GM19328 (cell line): ENCODE data around the gene DNAAF3.
A peak's percentile ranks its signal among the peaks of the same experiment; 100 is the strongest.

Source experiments
- ATAC-seq: cut with Tn5 transposase; IDR thresholded peaks from one replicate; pipeline ENCODE4 v1.9.1; 2021; ENCODE audit warnings: mild to moderate bottlenecking, moderate library complexity; ENCODE audit not compliant: unreplicated experiment

Gene DNAAF3

DNA sequence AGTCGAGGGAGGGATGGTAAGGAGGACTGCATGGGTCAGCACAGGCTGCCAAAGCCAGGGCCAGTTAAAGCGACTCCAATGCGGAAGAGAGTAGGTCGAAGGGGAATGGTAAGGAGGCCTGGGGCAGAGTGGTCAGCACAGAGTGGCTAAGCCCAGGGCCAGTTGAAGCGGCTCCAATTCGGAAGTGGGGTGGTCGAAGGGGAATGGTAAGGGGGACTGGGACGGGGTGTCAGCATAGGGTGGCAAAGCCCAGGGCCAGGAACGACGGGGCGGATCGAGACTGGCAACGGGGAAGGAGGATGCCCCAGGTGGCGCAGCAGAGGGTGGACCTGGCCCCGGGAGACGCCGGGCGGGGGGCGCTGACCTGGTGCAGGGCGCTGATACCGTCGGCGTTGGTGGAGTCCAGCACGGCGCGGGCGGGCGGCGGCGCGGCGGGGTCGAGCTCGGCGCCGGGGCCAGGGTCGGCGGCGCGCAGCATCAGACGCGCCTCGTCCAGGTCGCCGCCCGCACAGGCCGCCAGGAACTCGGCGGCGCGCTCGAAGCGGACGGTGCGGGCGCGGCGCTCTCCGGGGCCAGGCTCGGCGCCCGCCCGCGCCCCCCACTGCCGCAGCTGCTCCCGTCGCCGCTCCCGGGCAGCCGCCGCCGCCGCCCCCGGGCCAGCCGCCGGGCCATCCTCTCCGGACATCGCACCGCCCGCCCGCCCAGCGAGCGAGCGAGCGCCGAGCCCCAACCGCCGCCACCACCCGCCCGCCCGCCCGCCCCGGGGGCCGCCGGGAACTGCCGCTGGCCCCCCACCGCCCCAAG, 49.4 kb downstream of the DNAAF3 start, which contains the start of gene PPP1R12C:
PPP1R12C (minus strand) TSS at position 779 of the 804 bp plus-strand sequence; CDS start at position 685, 94 bp downstream.
- ATAC-seq: peak; percentile 3

GRCh38 chr19:55116232-55116858, 50.1 kb downstream of the DNAAF3 start:
- ATAC-seq: no peak

DNA sequence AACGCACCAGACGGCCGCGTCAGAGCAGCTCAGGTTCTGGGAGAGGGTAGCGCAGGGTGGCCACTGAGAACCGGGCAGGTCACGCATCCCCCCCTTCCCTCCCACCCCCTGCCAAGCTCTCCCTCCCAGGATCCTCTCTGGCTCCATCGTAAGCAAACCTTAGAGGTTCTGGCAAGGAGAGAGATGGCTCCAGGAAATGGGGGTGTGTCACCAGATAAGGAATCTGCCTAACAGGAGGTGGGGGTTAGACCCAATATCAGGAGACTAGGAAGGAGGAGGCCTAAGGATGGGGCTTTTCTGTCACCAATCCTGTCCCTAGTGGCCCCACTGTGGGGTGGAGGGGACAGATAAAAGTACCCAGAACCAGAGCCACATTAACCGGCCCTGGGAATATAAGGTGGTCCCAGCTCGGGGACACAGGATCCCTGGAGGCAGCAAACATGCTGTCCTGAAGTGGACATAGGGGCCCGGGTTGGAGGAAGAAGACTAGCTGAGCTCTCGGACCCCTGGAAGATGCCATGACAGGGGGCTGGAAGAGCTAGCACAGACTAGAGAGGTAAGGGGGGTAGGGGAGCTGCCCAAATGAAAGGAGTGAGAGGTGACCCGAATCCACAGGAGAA, 50.9 kb downstream of the DNAAF3 start:
- no peak for ATAC-seq

GRCh38 chr19:55114566-55115145, 51.8 kb downstream of the DNAAF3 start:
- ATAC-seq: no peak

DNA sequence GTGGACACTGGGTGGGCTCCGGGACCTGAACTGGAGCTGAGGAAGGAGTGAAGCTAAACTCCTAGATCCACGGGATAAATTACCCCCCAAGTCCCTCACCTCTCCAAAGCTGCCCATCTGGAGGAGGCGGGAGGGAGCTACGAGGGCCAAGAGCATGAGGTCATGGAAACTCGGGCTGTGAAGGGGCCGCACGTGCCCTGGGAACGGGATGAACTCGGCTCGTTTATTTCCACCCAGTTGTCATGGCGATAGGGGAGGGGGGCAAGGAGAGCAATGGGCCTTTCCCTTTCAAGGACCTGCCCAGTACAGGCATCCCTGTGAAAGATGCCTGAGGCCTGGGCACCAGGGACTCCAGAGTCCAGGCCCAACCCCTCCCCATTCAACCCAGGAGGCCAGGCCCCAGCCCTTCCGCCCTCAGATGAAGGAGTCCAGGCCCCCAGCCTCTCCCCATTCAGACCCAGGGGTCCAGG, 52.8 kb downstream of the DNAAF3 start:
- ATAC-seq: no peak

DNA sequence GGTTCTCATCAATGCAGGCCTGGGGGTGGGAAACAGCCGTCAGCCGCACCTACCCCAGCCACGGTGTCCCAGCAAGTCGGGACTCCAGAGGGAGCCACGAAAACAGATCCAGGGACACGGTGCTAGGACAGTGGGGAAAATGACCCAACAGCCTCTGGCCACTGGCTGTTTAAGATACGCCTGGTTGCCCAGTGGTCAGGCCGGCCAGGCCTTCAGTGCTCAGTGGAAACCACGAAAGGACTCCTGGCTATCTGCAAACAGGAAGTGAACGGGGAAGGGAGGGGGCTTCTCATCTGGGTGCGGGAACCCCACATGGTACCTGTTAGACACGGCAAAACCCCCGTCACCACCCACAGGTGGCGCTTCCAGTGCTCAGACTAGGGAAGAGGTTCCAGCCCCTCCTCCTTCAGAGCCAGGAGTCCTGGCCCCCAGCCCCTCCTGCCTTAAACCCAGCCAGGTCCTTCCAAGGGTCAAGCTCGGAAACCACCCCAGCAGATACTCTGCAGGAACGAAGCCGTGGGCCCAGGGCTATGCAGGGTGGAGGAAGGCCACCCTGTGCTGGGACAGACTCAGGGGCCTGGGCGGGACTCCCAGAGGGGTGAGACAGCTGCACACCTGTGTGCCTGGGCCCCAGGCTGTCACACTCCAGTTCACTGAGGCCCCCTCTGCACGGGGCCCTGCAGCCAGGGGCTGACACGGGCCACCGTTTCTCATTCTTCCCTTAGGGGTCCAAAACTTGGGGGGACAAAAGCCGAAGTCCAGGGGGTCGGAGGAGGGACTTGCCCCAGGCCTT, 53.4 kb downstream of the DNAAF3 start:
- ATAC-seq: no peak

DNA sequence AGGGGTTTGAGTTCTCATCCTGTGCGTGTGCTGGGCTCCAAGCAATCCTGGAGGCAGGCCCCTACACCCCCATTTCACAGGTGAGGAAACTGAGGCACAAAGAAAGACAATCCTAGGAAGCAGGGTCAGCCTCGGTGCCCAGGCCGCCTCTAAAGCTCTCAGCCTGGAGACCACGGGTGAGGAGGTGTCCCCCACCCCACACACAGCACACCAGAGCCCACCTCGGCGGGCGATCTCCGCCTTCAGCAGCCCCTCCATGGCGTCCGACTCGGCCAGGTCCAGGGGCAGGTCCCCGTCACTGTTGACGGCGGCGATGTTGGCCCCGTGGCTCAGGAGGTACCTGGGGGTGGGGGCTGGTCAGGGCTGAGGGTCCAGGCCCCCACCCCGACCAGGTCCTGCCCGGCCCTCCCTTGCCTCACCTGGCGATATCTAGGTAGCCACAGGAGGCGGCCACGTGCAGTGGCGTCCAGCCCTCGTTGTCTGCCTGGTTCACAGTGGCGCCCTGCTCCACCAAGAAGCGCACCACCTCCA, 54.1 kb downstream of the DNAAF3 start:
- ATAC-seq: no peak

DNA sequence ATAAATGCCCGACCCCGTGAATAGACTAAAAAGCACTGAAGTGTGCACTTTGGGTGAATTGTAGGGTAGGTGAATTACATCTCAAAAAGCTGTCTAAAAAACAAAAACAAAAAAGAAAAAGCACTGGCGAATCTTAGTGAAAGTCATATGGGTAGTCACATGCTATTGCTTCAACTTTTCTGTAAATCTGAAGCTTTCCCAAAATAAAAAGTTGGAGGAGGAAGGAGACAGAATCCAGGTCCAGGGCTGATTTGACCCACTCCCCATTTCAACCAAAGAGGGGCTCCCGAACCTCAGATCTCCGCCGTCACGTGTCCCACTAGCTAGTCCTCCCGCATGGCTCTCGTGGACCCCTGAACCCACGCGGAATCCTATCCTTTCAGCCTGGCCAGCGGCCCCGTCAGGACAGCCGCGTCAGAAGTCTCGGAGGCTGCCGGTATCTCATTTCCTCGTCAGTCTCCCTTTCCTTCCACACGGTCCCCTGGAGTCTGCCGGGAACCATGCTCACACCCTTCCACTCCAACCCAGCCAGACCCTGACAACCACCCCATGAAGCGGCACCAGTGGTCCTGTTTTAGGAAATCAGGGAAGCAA, 55.1 kb downstream of the DNAAF3 start:
- ATAC-seq: no peak

DNA sequence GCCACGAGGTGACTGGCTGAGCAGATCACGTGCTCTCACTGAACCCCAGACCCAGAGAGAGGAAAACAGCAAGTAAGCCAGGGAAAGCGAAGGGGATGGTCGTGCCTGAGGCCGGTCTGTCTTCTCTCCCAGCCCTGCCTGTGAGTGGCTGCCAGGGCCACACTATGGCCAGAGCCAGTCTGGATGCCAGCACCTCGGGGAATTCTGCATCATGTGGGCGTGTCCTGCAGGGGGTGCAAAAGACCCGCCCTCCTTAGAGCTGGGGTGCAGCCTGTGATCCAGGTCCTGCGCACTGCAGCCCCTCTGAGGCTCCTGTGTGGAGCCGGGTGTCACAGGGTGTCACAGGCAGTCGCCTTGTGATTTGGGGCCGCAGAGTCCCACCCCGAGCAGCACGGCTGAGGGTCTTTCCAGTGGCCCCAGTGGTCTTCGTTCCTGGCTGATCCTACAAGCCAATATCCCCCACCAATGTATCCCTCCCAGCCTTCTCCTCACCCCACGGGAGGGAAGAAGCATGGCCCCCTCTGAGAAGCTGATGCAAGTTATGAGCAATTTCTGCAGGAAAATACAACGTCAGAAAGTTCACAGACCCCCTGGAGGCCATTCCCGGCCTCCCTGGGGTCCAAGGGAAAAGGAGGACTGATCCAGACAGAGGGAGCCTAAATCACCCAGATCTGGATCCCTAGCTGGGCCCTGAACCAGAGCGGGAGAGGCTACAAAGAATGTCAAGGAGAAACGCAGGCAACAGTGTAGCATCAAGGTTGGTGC, 56.7 kb downstream of the DNAAF3 start:
- ATAC-seq: no peak
